LNCaP clone FGC (cell line): ENCODE data around the gene YPEL5.
A peak's percentile ranks its signal among the peaks of the same experiment; 100 is the strongest.

ENCODE experiments used
- DNase-seq: peaks from one replicate; pipeline ENCODE4 v3.0.0-alpha.2; 2011; ENCODE audit warnings: low read depth
- H3K4me3 ChIP-seq: 2 replicates; pipeline ENCODE4 v1.5.1; 2011; ENCODE audit warnings: mild to moderate bottlenecking, low read depth, low read length, control low read depth
- TF ChIP-seq, protein P1 (sequence below): IDR thresholded peaks from 2 replicates; pipeline ENCODE4 v1.5.1; 2012; ENCODE audit warnings: mild to moderate bottlenecking; ENCODE audit not compliant: control insufficient read depth, insufficient read depth; ENCODE audit errors: extremely low read depth

Gene YPEL5

DNA sequence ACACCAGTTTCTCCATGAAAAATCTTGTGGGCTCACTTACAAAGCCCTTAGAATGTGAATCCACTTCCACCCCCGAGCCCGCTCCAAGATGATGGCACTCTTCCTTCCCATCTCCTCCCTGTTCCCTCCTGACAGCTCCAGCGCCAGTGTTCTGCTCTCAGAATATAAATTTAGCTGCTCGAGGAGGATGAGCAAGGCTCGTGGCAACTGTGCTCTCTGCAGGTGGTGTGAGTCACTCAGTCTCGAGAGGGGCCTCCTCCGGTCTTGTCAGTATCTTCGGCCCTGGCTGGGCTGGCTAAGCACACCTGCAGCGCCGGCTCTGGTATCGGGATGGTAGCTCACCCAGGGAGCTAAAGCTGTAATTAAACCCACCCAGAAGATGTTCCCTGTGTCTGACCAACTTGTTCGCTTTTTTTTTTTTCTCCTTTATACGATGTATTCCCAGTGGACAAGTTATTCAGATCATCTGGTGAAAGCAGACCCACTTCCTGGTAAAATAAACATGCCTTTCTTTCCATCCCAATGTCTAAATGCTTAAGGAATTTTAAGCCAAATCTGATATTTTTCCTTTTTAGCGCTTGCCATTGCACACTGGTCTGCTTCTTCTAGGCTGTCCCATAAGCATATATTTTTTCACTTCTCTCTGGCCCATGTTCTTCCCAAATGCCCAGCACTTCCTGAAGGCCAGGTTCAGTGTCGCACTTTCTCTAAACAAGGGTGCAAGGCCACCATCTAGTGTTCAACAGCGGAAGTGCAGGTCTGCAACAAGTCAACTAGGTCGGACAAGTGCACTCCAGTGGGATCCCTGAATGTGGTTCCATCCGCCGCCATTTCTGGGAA, 31.4 kb upstream of the YPEL5 start:
- TF ChIP-seq, protein P1, sequence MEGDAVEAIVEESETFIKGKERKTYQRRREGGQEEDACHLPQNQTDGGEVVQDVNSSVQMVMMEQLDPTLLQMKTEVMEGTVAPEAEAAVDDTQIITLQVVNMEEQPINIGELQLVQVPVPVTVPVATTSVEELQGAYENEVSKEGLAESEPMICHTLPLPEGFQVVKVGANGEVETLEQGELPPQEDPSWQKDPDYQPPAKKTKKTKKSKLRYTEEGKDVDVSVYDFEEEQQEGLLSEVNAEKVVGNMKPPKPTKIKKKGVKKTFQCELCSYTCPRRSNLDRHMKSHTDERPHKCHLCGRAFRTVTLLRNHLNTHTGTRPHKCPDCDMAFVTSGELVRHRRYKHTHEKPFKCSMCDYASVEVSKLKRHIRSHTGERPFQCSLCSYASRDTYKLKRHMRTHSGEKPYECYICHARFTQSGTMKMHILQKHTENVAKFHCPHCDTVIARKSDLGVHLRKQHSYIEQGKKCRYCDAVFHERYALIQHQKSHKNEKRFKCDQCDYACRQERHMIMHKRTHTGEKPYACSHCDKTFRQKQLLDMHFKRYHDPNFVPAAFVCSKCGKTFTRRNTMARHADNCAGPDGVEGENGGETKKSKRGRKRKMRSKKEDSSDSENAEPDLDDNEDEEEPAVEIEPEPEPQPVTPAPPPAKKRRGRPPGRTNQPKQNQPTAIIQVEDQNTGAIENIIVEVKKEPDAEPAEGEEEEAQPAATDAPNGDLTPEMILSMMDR = peak; percentile 91
- H3K4me3 ChIP-seq = no peak overlapping the region
- peak; percentile 59 for DNase-seq

DNA sequence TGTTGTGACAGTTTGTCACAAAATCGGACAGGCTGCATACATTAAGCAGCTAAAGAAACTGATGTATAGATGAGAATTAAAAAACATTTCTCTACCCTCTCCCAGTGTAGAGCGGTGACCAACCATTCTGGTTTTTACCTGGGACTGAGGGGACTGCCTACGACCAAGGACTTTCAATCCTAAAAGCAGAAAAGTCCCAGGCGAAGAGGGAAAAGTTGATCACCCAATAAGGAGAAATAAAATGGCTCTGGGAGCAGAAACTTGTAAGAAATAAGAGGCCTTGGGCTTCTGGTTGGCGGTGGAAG, 30.9 kb upstream of the YPEL5 start:
- H3K4me3 ChIP-seq = no peak overlapping the region
- no peak for DNase-seq
- TF ChIP-seq, protein P1 = no peak

DNA sequence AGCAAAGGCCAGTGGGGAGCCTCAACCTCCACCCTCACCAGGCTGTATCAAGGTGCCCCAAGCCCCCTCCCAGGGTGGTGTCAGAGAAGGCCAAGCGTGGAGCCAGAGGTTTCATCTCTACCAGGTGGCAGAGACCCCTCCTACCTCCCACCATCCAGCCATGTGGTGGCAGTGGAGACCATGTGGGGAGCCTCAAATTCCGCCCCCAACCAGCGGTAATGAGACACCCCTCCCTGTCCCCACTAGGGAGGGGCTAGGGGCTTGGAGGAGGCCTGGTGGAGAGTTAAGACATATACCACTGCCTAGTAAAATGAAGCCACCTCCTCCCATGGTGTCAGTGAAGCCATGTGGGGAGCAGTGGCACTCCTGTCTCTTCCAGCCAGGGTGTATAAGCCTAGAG, 24.4 kb upstream of the YPEL5 start:
- TF ChIP-seq, protein P1 = no peak
- H3K4me3 ChIP-seq = no peak overlapping the region

DNA sequence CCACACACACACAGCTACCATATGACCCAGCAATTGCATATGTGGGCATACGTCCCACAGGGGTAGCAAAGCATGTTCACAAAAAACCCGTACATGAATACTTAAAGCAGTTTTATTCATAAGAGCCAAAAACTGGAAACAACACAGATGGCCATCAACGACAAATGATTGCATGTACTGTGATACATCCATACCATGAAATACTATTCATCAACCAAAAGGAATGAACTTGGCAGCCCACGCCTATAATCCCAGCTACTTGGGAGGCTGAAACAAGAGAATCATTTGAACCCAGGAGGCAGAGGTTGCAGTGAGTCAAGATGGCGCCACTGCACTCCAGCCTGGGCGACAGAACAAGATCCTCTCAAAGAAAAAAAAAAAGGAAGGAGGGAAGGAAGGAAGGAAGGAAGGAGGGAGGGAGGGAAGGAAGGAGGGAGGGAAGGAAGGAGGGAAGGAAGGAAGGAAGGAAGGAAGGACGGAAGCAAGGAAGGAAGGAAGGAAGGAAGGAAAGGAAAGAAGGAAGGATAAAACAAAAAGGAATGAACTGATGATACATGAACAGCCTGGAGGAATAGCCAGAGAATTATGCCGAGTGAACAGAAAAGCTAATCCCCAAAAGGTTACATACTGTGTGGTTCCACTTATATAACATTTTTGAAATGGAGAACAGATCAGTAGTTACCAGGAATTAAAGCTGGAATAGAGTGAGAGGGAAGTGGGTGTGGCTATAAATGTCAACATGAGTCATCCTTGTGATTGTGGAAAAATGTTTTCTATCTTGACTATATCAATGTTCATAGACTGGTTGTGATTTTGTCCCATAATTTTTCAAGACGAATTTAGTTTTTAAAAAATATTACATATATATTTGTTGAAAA, 19.6 kb upstream of the YPEL5 start:
- H3K4me3 ChIP-seq = no peak overlapping the region
- TF ChIP-seq, protein P1 = no peak
- DNase-seq = no peak

More for the DNA sequence above, 24.4 kb upstream of the YPEL5 start:
- DNase-seq = no peak

DNA sequence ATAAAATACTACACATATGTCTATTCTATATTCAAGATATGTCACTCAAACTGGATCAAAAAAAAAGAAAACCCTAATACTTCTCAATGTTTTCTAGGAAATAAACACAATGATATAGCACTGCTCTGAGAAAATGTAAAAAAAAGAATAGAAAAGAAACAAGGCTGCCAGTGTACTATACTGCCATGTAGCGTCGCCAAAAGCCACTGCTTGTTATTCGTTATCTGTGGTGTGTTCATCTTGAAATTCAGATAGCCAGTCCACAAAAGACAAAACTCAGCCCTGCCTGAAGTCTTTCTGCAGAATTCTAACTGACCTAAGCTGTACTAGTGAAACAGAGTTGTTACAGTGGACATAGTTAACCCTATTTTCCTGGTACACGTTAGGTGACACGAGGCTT, 12.2 kb upstream of the YPEL5 start:
- TF ChIP-seq, protein P1 = no peak
- no peak overlapping the region for H3K4me3 ChIP-seq
- DNase-seq = no peak

DNA sequence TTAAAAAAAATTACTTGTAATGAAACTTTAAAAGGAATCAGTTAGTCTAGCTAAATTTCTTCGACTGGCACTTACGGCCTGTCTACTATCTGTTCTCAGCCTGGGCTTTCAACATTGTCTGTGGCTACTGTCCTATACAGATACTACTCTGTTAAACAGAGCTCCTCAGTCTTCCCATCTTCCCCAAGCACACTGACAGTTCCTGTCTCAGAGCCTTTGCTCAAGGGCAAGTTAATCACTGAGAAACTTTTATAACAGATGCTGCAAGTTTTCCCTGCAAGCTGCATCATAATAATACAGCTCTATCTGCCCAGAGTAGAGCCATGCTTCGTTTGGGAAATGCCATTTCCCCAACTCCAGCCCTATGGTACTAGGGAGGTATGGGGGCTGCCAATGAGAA, 11.3 kb upstream of the YPEL5 start:
- no peak for DNase-seq
- TF ChIP-seq, protein P1 = no peak
- no peak overlapping the region for H3K4me3 ChIP-seq
